Left lung (tissue), 10 donors: ENCODE results near the gene SF3B6. TPM values are rescaled to one million over a fixed set of nuclear protein-coding genes. Genes with fewer than 3 reads are reported as not detected.
"Not testable (repeated sequence)": the region's sequence is repeated elsewhere in the genome, so short reads cannot be mapped to it uniquely, and the experiment has no call there.

Experiments
- ATAC-seq: fragments of 200-7000 bp; cut with Tn5 transposase; one replicate; pipeline ENCODE4 v1.9.1; 2020; ENCODE audit warnings: moderate library complexity
- DNase-seq, 4 donors: peaks; one replicate each; pipeline ENCODE4 v3.0.0-alpha.2; 2013 to 2020
- H3K27ac ChIP-seq, 2 donors: fragments of 200-600 bp; sonication (generic) in 1 of 2; one replicate each; pipeline versions ENCODE4 v1.5.0 to v1.8.0; 2020 to 2021
- H3K27me3 ChIP-seq, 2 donors: fragments of 200-600 bp; sonication (generic) in 1 of 2; one replicate each; pipeline versions ENCODE4 v1.5.0 to v1.8.0; 2020 to 2021
- H3K36me3 ChIP-seq, 2 donors: fragments of 200-600 bp; sonication (generic) in 1 of 2; one replicate each; pipeline versions ENCODE4 v1.5.0 to v1.8.0; 2020 to 2021
- H3K4me1 ChIP-seq, 2 donors: fragments of 200-600 bp; one replicate each; pipeline ENCODE4 v1.8.0; 2021
- H3K4me3 ChIP-seq, 2 donors: fragments of 200-600 bp; sonication (generic) in 1 of 2; one replicate each; pipeline versions ENCODE4 v1.5.0 to v1.8.0; 2020 to 2021; ENCODE audit warnings: mild to moderate bottlenecking in 1 of 2
- H3K9me3 ChIP-seq, 2 donors: fragments of 200-600 bp; sonication (generic) in 1 of 2; one replicate each; pipeline versions ENCODE4 v1.5.0 to v1.8.0; 2020 to 2021
- CTCF ChIP-seq, 2 donors: fragments of 200-600 bp; sonication (generic) in 1 of 2; IDR thresholded peaks; one replicate each; pipeline versions ENCODE4 v1.5.0 to v1.8.0; 2021; ENCODE audit warnings: antibody characterized with exemption in 2 of 2
- intact Hi-C, 2 donors: fragments of 100-400 bp; cut with DNase I; formaldehyde crosslinking; loops; one replicate each; pipeline versions ENCODE4 v1.11.2 to v1.14.2; 2022
- polyA plus RNA-seq, 6 donors: library from polyadenylated mRNA; unstranded; fragments of 120-200 nt; gene quantifications; one replicate each; pipeline ENCODE4 v1.2.1, GENCODE V29; 2013; ENCODE audit not compliant: insufficient read length in 6 of 6
- total RNA-seq, 2 donors: library from RNA; stranded (reverse); fragmentation: NEBNext Ultra II Directional; extraction: Animal tissue kit (Norgen Biotek cat#: 25700); gene quantifications; one replicate each; pipeline ENCODE4 v1.2.1, GENCODE V29; 2021
- donor health status: DM: no; HTN: yes; CAD: no.
- donor health status: DM: no; HTN: no; CAD: no.

The SF3B6 gene
- total and polyA plus RNA-seq, 8 donors, result 69.0 to 134 (median 123) TPM

GRCh38 chr2:24104906-24105305, 28.8 kb upstream of the SF3B6 start:
- Histone ChIP-seq H3K9me3 (no peaks in the 10 kb centered on the region), H3K36me3 (peaks cover 0 to 22% of the 10 kb centered on the region in 2 donors), H3K4me1 (no peaks in the 10 kb centered on the region), H3K27ac (no peak overlapping the region), H3K4me3 (no peak overlapping the region), H3K27me3 (no peaks in the 10 kb centered on the region)
- no peak for TF ChIP-seq CTCF (IDR thresholded peaks at IDR 0.05)
- ATAC-seq (no peak), DNase-seq (no peak)
- intact Hi-C loops, result no loop called here

GRCh38 chr2:24104110-24104650, 28.1 kb upstream of the SF3B6 start:
- ATAC-seq (no peak), DNase-seq (no peak)
- Histone ChIP-seq H3K4me1 (no peaks in the 10 kb centered on the region), H3K9me3 (no peaks in the 10 kb centered on the region), H3K27me3 (no peaks in the 10 kb centered on the region), H3K27ac (no peak overlapping the region), H3K4me3 (no peak overlapping the region), H3K36me3 (peaks cover 0 to 22% of the 10 kb centered on the region in 2 donors)
- no peak for TF ChIP-seq CTCF (IDR thresholded peaks at IDR 0.05)
- intact Hi-C loops, result no loop called here

GRCh38 chr2:24102677-24103076, 26.6 kb upstream of the SF3B6 start:
- ATAC-seq (no peak), DNase-seq (no peak)
- Histone ChIP-seq H3K27me3 (no peaks in the 10 kb centered on the region), H3K36me3 (peaks cover 0 to 22% of the 10 kb centered on the region in 2 donors), H3K4me1 (no peaks in the 10 kb centered on the region), H3K4me3 (no peak overlapping the region), H3K9me3 (no peaks in the 10 kb centered on the region), H3K27ac (no peak overlapping the region)
- intact Hi-C loops, result no loop called here
- no peak for TF ChIP-seq CTCF (IDR thresholded peaks at IDR 0.05)

GRCh38 chr2:24101992-24102391, 25.9 kb upstream of the SF3B6 start:
- Histone ChIP-seq H3K27ac (no peak overlapping the region), H3K36me3 (peaks cover 0 to 22% of the 10 kb centered on the region in 2 donors), H3K27me3 (no peaks in the 10 kb centered on the region), H3K9me3 (no peaks in the 10 kb centered on the region), H3K4me1 (no peaks in the 10 kb centered on the region), H3K4me3 (no peak overlapping the region)
- intact Hi-C loops, result no loop called here
- ATAC-seq, result no peak
- TF ChIP-seq CTCF (IDR thresholded peaks at IDR 0.05), result no peak
- no peak for DNase-seq

- peaks cover 0 to 33% of the 10 kb centered on the region in 2 donors for H3K36me3 ChIP-seq
- H3K4me3 ChIP-seq, H3K4me1 ChIP-seq, H3K9me3 ChIP-seq, intact Hi-C loops, H3K27ac ChIP-seq, H3K27me3 ChIP-seq, ATAC-seq, DNase-seq: not testable (repeated sequence)
Measured at GRCh38 chr2:24100732-24101131, 24.6 kb upstream of the SF3B6 start.

- H3K36me3 ChIP-seq, result peaks cover 0 to 21% of the 10 kb centered on the region in 2 donors
- DNase-seq, intact Hi-C loops, H3K27me3 ChIP-seq, ATAC-seq, H3K9me3 ChIP-seq, H3K27ac ChIP-seq, H3K4me3 ChIP-seq, H3K4me1 ChIP-seq: not testable (repeated sequence)
Measured at GRCh38 chr2:24095171-24095677, 19.1 kb upstream of the SF3B6 start.

GRCh38 chr2:24093270-24093669, 17.1 kb upstream of the SF3B6 start:
- H3K4me3 ChIP-seq, H3K9me3 ChIP-seq, DNase-seq, H3K4me1 ChIP-seq, H3K27me3 ChIP-seq, ATAC-seq, H3K27ac ChIP-seq, intact Hi-C loops: not testable (repeated sequence)
- peaks cover 0 to 21% of the 10 kb centered on the region in 2 donors for H3K36me3 ChIP-seq
